HEK293 (cell line): ENCODE data around the gene FOXJ2.

Source experiments
- CTCF ChIA-PET: fragments of 350-600 bp; formaldehyde crosslinking; extraction: SDS; loops from one replicate; lab custom pipeline; 2021; ENCODE audit warnings: antibody characterized with exemption; lab: Yijun Ruan, JAX
- POLR2A ChIA-PET: fragments of 300-600 bp; formaldehyde crosslinking; extraction: SDS; loops from one replicate; lab custom pipeline; 2020; ENCODE audit warnings: antibody characterized with exemption, inconsistent platforms; lab: Yijun Ruan, JAX
- H3K27ac ChIP-seq: fragments of 200-500 bp; sonication (Bioruptor generic); 2 replicates; pipeline ENCODE4 v1.5.1; 2014; ENCODE audit warnings: low read depth, low read length, control low read depth, inconsistent platforms; ENCODE audit errors: extremely low read depth
- H3K36me3 ChIP-seq, 2 experiments: fragments of 200-500 bp in 1 of 2; sonication (Bioruptor generic) in 1 of 2; 1 replicate in 1 of 2; 2 replicates in 1 of 2; pipeline ENCODE4 v1.5.1; 2014 to 2017; ENCODE audit warnings: inconsistent platforms in 2 of 2, low read length in 2 of 2; ENCODE audit not compliant: control insufficient read depth in 2 of 2, insufficient read depth in 1 of 2
- H3K4me1 ChIP-seq: fragments of 200-500 bp; sonication (Bioruptor generic); 2 replicates; pipeline ENCODE4 v1.5.1; 2014; ENCODE audit warnings: mild to moderate bottlenecking, low read length, inconsistent platforms; ENCODE audit not compliant: control insufficient read depth, insufficient read depth
- H3K4me3 ChIP-seq: 2 replicates; pipeline ENCODE4 v1.5.1; 2011; ENCODE audit warnings: low read depth, mild to moderate bottlenecking, control low read depth, low read length, moderate library complexity
- H3K9me3 ChIP-seq: fragments of 200-500 bp; sonication (Bioruptor generic); 2 replicates; pipeline ENCODE4 v1.5.1; 2014; ENCODE audit warnings: low read depth, low read length, inconsistent platforms; ENCODE audit not compliant: control insufficient read depth, insufficient read depth
- BCL11B ChIP-seq: fragments of 450-650 bp; formaldehyde crosslinking; IDR thresholded peaks from 2 replicates; pipeline ENCODE4 v1.5.1; 2016; ENCODE audit warnings: low read depth, missing biosample characterization, missing genetic modification characterization
- MYNN ChIP-seq: fragments of 450-650 bp; formaldehyde crosslinking; IDR thresholded peaks from 2 replicates; pipeline ENCODE4 v1.5.1; 2016; ENCODE audit warnings: missing biosample characterization, missing genetic modification characterization, borderline replicate concordance
- PRDM4 ChIP-seq: fragments of 450-650 bp; formaldehyde crosslinking; IDR thresholded peaks from 2 replicates; pipeline ENCODE4 v1.5.1; 2017; ENCODE audit warnings: missing biosample characterization, missing genetic modification characterization
- ZBTB1 ChIP-seq: fragments of 450-650 bp; formaldehyde crosslinking; IDR thresholded peaks from 2 replicates; pipeline ENCODE4 v1.5.1; 2016; ENCODE audit warnings: missing biosample characterization, missing genetic modification characterization
- ZBTB17 ChIP-seq: fragments of 450-650 bp; formaldehyde crosslinking; IDR thresholded peaks from 2 replicates; pipeline ENCODE4 v1.5.1; 2016; ENCODE audit warnings: missing biosample characterization, missing genetic modification characterization
- ZFP3 ChIP-seq: fragments of 450-650 bp; formaldehyde crosslinking; IDR thresholded peaks from 2 replicates; pipeline ENCODE4 v1.5.1; 2016; ENCODE audit warnings: low read depth, missing biosample characterization, missing genetic modification characterization
- ZFP37 ChIP-seq: fragments of 450-650 bp; formaldehyde crosslinking; IDR thresholded peaks from 2 replicates; pipeline ENCODE4 v1.5.1; 2016; ENCODE audit warnings: missing biosample characterization, missing genetic modification characterization
- ZNF133 ChIP-seq: fragments of 450-650 bp; formaldehyde crosslinking; IDR thresholded peaks from 2 replicates; pipeline ENCODE4 v1.5.1; 2016; ENCODE audit warnings: missing biosample characterization, missing genetic modification characterization
- ZNF16 ChIP-seq: fragments of 450-650 bp; formaldehyde crosslinking; IDR thresholded peaks from 2 replicates; pipeline ENCODE4 v1.5.1; 2016; ENCODE audit warnings: low read depth, missing biosample characterization, missing genetic modification characterization
- ZNF248 ChIP-seq: fragments of 450-650 bp; formaldehyde crosslinking; IDR thresholded peaks from 2 replicates; pipeline ENCODE4 v1.5.1; 2017; ENCODE audit warnings: missing biosample characterization, missing genetic modification characterization
- ZNF391 ChIP-seq: fragments of 450-650 bp; formaldehyde crosslinking; IDR thresholded peaks from 2 replicates; pipeline ENCODE4 v1.5.1; 2016; ENCODE audit warnings: low read depth, missing biosample characterization, missing genetic modification characterization, borderline replicate concordance
- ZNF416 ChIP-seq: fragments of 450-650 bp; formaldehyde crosslinking; IDR thresholded peaks from 2 replicates; pipeline ENCODE4 v1.5.1; 2016; ENCODE audit warnings: missing biosample characterization, missing genetic modification characterization
- ZNF48 ChIP-seq: fragments of 450-650 bp; formaldehyde crosslinking; IDR thresholded peaks from 2 replicates; pipeline ENCODE4 v1.5.1; 2016; ENCODE audit warnings: missing biosample characterization, missing genetic modification characterization
- ZNF629 ChIP-seq: fragments of 450-650 bp; formaldehyde crosslinking; IDR thresholded peaks from 2 replicates; pipeline ENCODE4 v1.5.1; 2017; ENCODE audit warnings: missing biosample characterization, missing genetic modification characterization
- ZNF707 ChIP-seq: fragments of 450-650 bp; formaldehyde crosslinking; IDR thresholded peaks from 2 replicates; pipeline ENCODE4 v1.5.1; 2016; ENCODE audit warnings: missing biosample characterization, missing genetic modification characterization
- TF ChIP-seq, protein P1 (sequence below): fragments of 450-650 bp; formaldehyde crosslinking; IDR thresholded peaks from 2 replicates; pipeline ENCODE4 v1.5.1; 2017; ENCODE audit warnings: missing biosample characterization, missing genetic modification characterization
- TF ChIP-seq, protein P2 (sequence below): fragments of 450-650 bp; formaldehyde crosslinking; IDR thresholded peaks from 2 replicates; pipeline ENCODE4 v1.5.1; 2016; ENCODE audit warnings: missing biosample characterization, missing genetic modification characterization
- TF ChIP-seq, protein P3 (sequence below): fragments of 450-650 bp; formaldehyde crosslinking; IDR thresholded peaks from 2 replicates; pipeline ENCODE4 v1.5.1; 2016; ENCODE audit warnings: missing biosample characterization, missing genetic modification characterization, low read depth

The FOXJ2 gene

GRCh38 chr12:8099235-8099634 is 66.7 kb downstream of the FOXJ2 start:
- H3K9me3 ChIP-seq, result no peaks in the 10 kb centered on the region
- ChIA-PET CTCF (interaction anchor here (1.1 kb wide), 1 partner anchor 10 kb away, joined by 4 read pairs; no protein-coding TSS in a partner anchor), POLR2A (interaction anchor here (0.6 to 0.7 kb wide), 2 partner anchors 11 to 194 kb away, joined by 3 to 9 read pairs; no protein-coding TSS in a partner anchor)
- no peaks in the 10 kb centered on the region for H3K4me1 ChIP-seq
- TF ChIP-seq ZFP3 (tag by site-specific recombination) (no peak), PRDM4 (no peak), ZFP37 (tag by site-specific recombination) (no peak), ZNF248 (tag by site-specific recombination) (no peak), BCL11B (tag by site-specific recombination) (no peak), MYNN (no peak), ZNF133 (no peak), ZNF48 (tag by site-specific recombination) (no peak), ZNF629 (tag by site-specific recombination) (no peak), ZNF16 (tag by site-specific recombination) (no peak), ZNF707 (tag by site-specific recombination) (no peak), ZBTB1 (tag by site-specific recombination) (no peak), ZNF416 (tag by site-specific recombination) (no peak), ZBTB17 (tag by site-specific recombination) (no peak), ZNF391 (tag by site-specific recombination) (no peak)
- TF ChIP-seq, protein P1, sequence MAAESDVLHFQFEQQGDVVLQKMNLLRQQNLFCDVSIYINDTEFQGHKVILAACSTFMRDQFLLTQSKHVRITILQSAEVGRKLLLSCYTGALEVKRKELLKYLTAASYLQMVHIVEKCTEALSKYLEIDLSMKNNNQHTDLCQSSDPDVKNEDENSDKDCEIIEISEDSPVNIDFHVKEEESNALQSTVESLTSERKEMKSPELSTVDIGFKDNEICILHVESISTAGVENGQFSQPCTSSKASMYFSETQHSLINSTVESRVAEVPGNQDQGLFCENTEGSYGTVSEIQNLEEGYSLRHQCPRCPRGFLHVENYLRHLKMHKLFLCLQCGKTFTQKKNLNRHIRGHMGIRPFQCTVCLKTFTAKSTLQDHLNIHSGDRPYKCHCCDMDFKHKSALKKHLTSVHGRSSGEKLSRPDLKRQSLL, result no peak
- TF ChIP-seq, protein P2, sequence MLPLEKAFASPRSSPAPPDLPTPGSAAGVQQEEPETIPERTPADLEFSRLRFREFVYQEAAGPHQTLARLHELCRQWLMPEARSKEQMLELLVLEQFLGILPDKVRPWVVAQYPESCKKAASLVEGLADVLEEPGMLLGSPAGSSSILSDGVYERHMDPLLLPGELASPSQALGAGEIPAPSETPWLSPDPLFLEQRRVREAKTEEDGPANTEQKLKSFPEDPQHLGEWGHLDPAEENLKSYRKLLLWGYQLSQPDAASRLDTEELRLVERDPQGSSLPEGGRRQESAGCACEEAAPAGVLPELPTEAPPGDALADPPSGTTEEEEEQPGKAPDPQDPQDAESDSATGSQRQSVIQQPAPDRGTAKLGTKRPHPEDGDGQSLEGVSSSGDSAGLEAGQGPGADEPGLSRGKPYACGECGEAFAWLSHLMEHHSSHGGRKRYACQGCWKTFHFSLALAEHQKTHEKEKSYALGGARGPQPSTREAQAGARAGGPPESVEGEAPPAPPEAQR (tag by site-specific recombination), result no peak
- TF ChIP-seq, protein P3, sequence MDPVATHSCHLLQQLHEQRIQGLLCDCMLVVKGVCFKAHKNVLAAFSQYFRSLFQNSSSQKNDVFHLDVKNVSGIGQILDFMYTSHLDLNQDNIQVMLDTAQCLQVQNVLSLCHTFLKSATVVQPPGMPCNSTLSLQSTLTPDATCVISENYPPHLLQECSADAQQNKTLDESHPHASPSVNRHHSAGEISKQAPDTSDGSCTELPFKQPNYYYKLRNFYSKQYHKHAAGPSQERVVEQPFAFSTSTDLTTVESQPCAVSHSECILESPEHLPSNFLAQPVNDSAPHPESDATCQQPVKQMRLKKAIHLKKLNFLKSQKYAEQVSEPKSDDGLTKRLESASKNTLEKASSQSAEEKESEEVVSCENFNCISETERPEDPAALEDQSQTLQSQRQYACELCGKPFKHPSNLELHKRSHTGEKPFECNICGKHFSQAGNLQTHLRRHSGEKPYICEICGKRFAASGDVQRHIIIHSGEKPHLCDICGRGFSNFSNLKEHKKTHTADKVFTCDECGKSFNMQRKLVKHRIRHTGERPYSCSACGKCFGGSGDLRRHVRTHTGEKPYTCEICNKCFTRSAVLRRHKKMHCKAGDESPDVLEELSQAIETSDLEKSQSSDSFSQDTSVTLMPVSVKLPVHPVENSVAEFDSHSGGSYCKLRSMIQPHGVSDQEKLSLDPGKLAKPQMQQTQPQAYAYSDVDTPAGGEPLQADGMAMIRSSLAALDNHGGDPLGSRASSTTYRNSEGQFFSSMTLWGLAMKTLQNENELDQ (tag by site-specific recombination), result no peak
- peaks cover 23 to 35% of the 10 kb centered on the region in 2 experiments for H3K36me3 ChIP-seq
- H3K27ac ChIP-seq, result no peak overlapping the region
- no peak overlapping the region for H3K4me3 ChIP-seq
